Rectal smooth muscle tissue (tissue), 1 donor: ENCODE data around the gene SCTR.
"Not testable (repeated sequence)": the region's sequence is repeated elsewhere in the genome, so short reads cannot be mapped to it uniquely, and the experiment has no call there.

Experiments
- H3K27ac ChIP-seq: one replicate; pipeline ENCODE4 v1.7.0; 2013; ENCODE audit warnings: low read depth, low read length, inconsistent platforms
- H3K27me3 ChIP-seq: one replicate; pipeline ENCODE4 v1.7.0; 2013; ENCODE audit warnings: low read length; ENCODE audit not compliant: control insufficient read depth, insufficient read depth
- H3K36me3 ChIP-seq: one replicate; pipeline ENCODE4 v1.7.0; 2013; ENCODE audit warnings: low read length; ENCODE audit not compliant: control insufficient read depth, insufficient read depth
- H3K4me1 ChIP-seq: one replicate; pipeline ENCODE4 v1.7.0; 2013; ENCODE audit warnings: low read length; ENCODE audit not compliant: control insufficient read depth, insufficient read depth
- H3K4me3 ChIP-seq: one replicate; pipeline ENCODE4 v1.7.0; 2013; ENCODE audit warnings: low read length
- H3K9ac ChIP-seq: one replicate; pipeline ENCODE4 v1.7.0; 2013; ENCODE audit warnings: low read length

SCTR gene

DNA sequence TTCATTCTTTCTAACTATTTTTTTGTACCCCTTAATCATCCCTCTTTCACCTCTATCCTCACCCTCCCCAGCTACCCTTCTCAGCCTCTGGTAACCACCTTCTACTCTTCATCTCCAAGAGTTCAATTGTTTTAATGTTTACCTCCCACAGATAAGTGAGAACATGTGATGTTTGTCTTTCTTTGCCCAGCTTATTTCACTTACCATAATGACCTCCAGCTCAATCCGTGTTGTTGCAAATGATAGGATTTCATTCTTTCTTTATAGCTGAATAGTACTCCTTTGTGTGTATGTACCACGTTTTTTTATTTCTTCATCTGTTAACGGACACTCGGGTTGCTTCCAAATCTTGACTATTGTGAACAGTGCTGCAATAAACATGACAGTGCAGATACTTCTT is 114.8 kb downstream of the SCTR start:
- Histone ChIP-seq H3K4me1 (no peaks in the 10 kb centered on the region), H3K36me3 (no peaks in the 10 kb centered on the region)

GRCh38 chr2:119408221-119408619 is 116.1 kb downstream of the SCTR start:
- Histone ChIP-seq H3K9ac (no peak overlapping the region), H3K4me3 (no peak overlapping the region), H3K27me3 (no peaks in the 10 kb centered on the region), H3K36me3 (no peaks in the 10 kb centered on the region), H3K27ac (no peak overlapping the region), H3K4me1 (no peaks in the 10 kb centered on the region)

More for the DNA sequence above, 114.8 kb downstream of the SCTR start:
- Histone ChIP-seq H3K27me3 (no peaks in the 10 kb centered on the region), H3K9ac (no peak overlapping the region), H3K27ac (no peak overlapping the region), H3K4me3 (no peak overlapping the region)

GRCh38 chr2:119407430-119408220 is 116.7 kb downstream of the SCTR start:
- Histone ChIP-seq H3K4me3 (no peak overlapping the region), H3K27me3 (no peaks in the 10 kb centered on the region), H3K9ac (no peak overlapping the region), H3K27ac (no peak overlapping the region), H3K4me1 (no peaks in the 10 kb centered on the region), H3K36me3 (no peaks in the 10 kb centered on the region)

- H3K9ac ChIP-seq, result no peak overlapping the region
- no peak overlapping the region for H3K27ac ChIP-seq
- H3K36me3 ChIP-seq, result no peaks in the 10 kb centered on the region
- H3K27me3 ChIP-seq, result no peaks in the 10 kb centered on the region
- H3K4me1 ChIP-seq, result no peaks in the 10 kb centered on the region
- H3K4me3 ChIP-seq, result no peak overlapping the region
Measured at GRCh38 chr2:119405151-119405550, 119.1 kb downstream of the SCTR start.

GRCh38 chr2:119403618-119404017 is 120.7 kb downstream of the SCTR start:
- H3K4me3 ChIP-seq, H3K36me3 ChIP-seq, H3K27me3 ChIP-seq, H3K4me1 ChIP-seq, H3K9ac ChIP-seq, H3K27ac ChIP-seq: not testable (repeated sequence)

GRCh38 chr2:119402645-119403560 is 121.4 kb downstream of the SCTR start:
- no peak overlapping the region for H3K4me3 ChIP-seq
- no peak overlapping the region for H3K9ac ChIP-seq
- no peaks in the 10 kb centered on the region for H3K36me3 ChIP-seq
- H3K27ac ChIP-seq, result no peak overlapping the region
- H3K4me1 ChIP-seq, result no peaks in the 10 kb centered on the region
- H3K27me3 ChIP-seq, result no peaks in the 10 kb centered on the region

GRCh38 chr2:119402106-119402505 is 122.2 kb downstream of the SCTR start:
- Histone ChIP-seq H3K4me3 (no peak overlapping the region), H3K9ac (no peak overlapping the region), H3K27me3 (no peaks in the 10 kb centered on the region), H3K27ac (no peak overlapping the region), H3K4me1 (no peaks in the 10 kb centered on the region), H3K36me3 (no peaks in the 10 kb centered on the region)

DNA sequence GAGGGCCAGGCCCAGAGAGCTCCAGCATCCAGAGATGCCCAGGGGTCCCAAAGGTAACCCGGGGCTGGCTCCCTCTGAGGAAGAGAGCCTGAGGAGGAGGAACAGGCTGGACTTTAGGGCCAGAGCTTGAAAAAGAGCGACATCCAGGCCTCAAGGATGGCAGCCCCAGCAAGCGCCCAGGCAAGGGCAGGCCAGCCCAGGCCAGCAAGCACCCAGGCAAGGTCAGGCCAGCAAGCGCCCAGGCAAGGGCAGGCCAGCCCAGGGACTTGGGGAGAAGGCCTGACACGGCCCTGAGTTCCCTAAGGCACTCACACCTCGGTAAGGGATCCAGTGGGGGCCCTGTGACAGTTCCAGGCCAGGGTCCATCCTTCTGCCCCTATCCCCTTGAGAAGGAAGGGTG is 127.1 kb downstream of the SCTR start:
- Histone ChIP-seq H3K4me3 (no peak overlapping the region), H3K27ac (no peak overlapping the region), H3K4me1 (no peaks in the 10 kb centered on the region), H3K36me3 (no peaks in the 10 kb centered on the region), H3K27me3 (no peaks in the 10 kb centered on the region), H3K9ac (no peak overlapping the region)

DNA sequence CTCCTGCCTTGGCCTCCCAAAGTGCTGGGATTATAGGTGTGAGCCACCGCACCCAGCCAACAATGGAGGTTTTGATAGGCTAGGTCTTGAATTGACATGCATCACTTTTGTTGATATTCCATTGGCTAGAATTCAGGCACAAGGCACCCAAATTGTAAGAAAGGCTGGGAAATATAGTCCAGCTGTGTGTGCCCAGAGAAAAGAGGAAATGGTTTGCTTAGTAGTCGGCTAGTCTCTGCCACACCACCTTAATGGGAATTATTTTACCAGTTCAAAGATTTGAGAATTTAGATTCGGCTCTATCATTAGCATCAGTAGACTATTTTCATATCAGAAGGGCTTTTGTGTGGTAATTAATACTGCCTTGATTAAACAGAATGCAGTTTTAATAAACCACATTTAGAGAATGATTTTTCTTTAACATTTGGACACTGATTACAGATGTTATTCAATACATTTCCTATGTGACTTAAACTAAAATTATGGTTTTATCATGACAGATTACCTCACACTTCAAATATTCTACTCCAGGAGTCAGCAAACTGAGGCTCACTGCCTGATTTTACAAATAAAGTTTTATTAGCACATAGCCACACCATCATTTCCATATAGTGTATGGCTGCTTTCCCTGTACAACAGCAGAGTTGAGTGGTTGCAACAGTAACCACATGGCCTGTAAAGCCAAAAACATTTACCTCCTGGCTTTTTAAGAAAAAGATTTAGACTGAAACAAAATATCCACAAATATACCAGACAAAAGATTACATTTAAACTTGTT is 130.1 kb downstream of the SCTR start:
- no peaks in the 10 kb centered on the region for H3K36me3 ChIP-seq

More for the DNA sequence above, 130.1 kb downstream of the SCTR start:
- Histone ChIP-seq H3K27ac (no peak overlapping the region), H3K4me1 (no peaks in the 10 kb centered on the region), H3K4me3 (no peak overlapping the region), H3K9ac (no peak overlapping the region), H3K27me3 (no peaks in the 10 kb centered on the region)
